Upper lobe of right lung (tissue), 1 donor: ENCODE data around the gene PTPRCAP. TPM values are rescaled to one million over a fixed set of nuclear protein-coding genes. Genes with fewer than 3 reads are reported as not detected.

Experiments
- ATAC-seq: fragments of 200-7000 bp; cut with Tn5 transposase; one replicate; pipeline ENCODE4 v1.9.1; 2020; ENCODE audit warnings: mild to moderate bottlenecking, moderate library complexity
- DNase-seq: peaks from one replicate; pipeline ENCODE4 v3.0.0-alpha.2; 2020
- H3K27ac ChIP-seq: fragments of 200-600 bp; one replicate; pipeline ENCODE4 v1.8.0; 2022
- H3K27me3 ChIP-seq: fragments of 200-600 bp; one replicate; pipeline ENCODE4 v1.8.0; 2022; ENCODE audit warnings: mild to moderate bottlenecking
- H3K36me3 ChIP-seq: fragments of 200-600 bp; one replicate; pipeline ENCODE4 v1.8.0; 2022
- H3K4me1 ChIP-seq: fragments of 200-600 bp; one replicate; pipeline ENCODE4 v1.8.0; 2022
- H3K4me3 ChIP-seq: fragments of 200-600 bp; one replicate; pipeline ENCODE4 v1.8.0; 2022; ENCODE audit warnings: mild to moderate bottlenecking
- H3K9me3 ChIP-seq: fragments of 200-600 bp; one replicate; pipeline ENCODE4 v1.8.0; 2022
- CTCF ChIP-seq: fragments of 200-600 bp; IDR thresholded peaks from one replicate; pipeline ENCODE4 v1.8.0; 2022; ENCODE audit warnings: antibody characterized with exemption
- intact Hi-C: fragments of 100-400 bp; cut with DNase I; formaldehyde crosslinking; loops from one replicate; pipeline ENCODE4 v1.11.0; 2022
- total RNA-seq: library from RNA; stranded (reverse); fragmentation: NEBNext Ultra II Directional; extraction: Animal tissue kit (Norgen Biotek cat#: 25700); gene quantifications from one replicate; pipeline ENCODE4 v1.2.1, GENCODE V29; 2021
- donor health status: DM: no; HTN: yes; CAD: no; lungs with severe emphysema.

Gene PTPRCAP
- total RNA-seq, 1 donor from 2014 or later: 17.7 TPM

GRCh38 chr11:67413266-67413849 is 24.1 kb downstream of the PTPRCAP start:
- Histone ChIP-seq H3K27ac (no peak overlapping the region), H3K4me3 (no peak overlapping the region), H3K4me1 (peaks cover 28% of the 10 kb centered on the region), H3K36me3 (no peaks in the 10 kb centered on the region), H3K9me3 (no peaks in the 10 kb centered on the region), H3K27me3 (no peaks in the 10 kb centered on the region)
- TF ChIP-seq CTCF: no peak
- DNase-seq: no peak
- ATAC-seq: no peak
- intact Hi-C loops: no loop called here

GRCh38 chr11:67412495-67413179 is 24.8 kb downstream of the PTPRCAP start:
- Histone ChIP-seq H3K4me3 (no peak overlapping the region), H3K4me1 (peaks cover 27% of the 10 kb centered on the region), H3K9me3 (no peaks in the 10 kb centered on the region), H3K27me3 (no peaks in the 10 kb centered on the region), H3K36me3 (no peaks in the 10 kb centered on the region), H3K27ac (no peak overlapping the region)
- DNase-seq (no peak), ATAC-seq (no peak)
- no peak for TF ChIP-seq CTCF
- intact Hi-C loops: no loop called here

GRCh38 chr11:67411785-67412152 is 25.7 kb downstream of the PTPRCAP start:
- DNase-seq: no peak
- ATAC-seq: no peak
- intact Hi-C loops: no loop called here
- no peaks in the 10 kb centered on the region for H3K9me3 ChIP-seq
- H3K4me1 ChIP-seq: peaks cover 23% of the 10 kb centered on the region
- H3K36me3 ChIP-seq: no peaks in the 10 kb centered on the region
- no peak overlapping the region for H3K4me3 ChIP-seq
- TF ChIP-seq CTCF: no peak
- no peaks in the 10 kb centered on the region for H3K27me3 ChIP-seq
- no peak overlapping the region for H3K27ac ChIP-seq

GRCh38 chr11:67410984-67411784 is 26.3 kb downstream of the PTPRCAP start:
- no peak overlapping the region for H3K27ac ChIP-seq
- H3K36me3 ChIP-seq: no peaks in the 10 kb centered on the region
- no peaks in the 10 kb centered on the region for H3K9me3 ChIP-seq
- intact Hi-C loops: no loop called here
- no peak for ATAC-seq
- no peaks in the 10 kb centered on the region for H3K27me3 ChIP-seq
- no peak for TF ChIP-seq CTCF
- H3K4me3 ChIP-seq: no peak overlapping the region
- no peak for DNase-seq
- H3K4me1 ChIP-seq: peaks cover 20% of the 10 kb centered on the region

- H3K4me1 ChIP-seq: peaks cover 16% of the 10 kb centered on the region
- no peaks in the 10 kb centered on the region for H3K27me3 ChIP-seq
- H3K9me3 ChIP-seq: no peaks in the 10 kb centered on the region
- intact Hi-C loops: no loop called here
- DNase-seq: no peak
- TF ChIP-seq CTCF: no peak
- H3K4me3 ChIP-seq: no peak overlapping the region
- no peak for ATAC-seq
- H3K36me3 ChIP-seq: no peaks in the 10 kb centered on the region
- H3K27ac ChIP-seq: no peak overlapping the region
These were observed 27.1 kb downstream of the PTPRCAP start for GRCh38 chr11:67410369-67410831.
